ENCODE results near the gene PARD3. TPM values are rescaled to one million over a fixed set of nuclear protein-coding genes. Genes with fewer than 3 reads are reported as not detected.

Gene PARD3
- total RNA-seq, 2 donors from 2014 or later, result 41.7 to 48.8 TPM

DNA sequence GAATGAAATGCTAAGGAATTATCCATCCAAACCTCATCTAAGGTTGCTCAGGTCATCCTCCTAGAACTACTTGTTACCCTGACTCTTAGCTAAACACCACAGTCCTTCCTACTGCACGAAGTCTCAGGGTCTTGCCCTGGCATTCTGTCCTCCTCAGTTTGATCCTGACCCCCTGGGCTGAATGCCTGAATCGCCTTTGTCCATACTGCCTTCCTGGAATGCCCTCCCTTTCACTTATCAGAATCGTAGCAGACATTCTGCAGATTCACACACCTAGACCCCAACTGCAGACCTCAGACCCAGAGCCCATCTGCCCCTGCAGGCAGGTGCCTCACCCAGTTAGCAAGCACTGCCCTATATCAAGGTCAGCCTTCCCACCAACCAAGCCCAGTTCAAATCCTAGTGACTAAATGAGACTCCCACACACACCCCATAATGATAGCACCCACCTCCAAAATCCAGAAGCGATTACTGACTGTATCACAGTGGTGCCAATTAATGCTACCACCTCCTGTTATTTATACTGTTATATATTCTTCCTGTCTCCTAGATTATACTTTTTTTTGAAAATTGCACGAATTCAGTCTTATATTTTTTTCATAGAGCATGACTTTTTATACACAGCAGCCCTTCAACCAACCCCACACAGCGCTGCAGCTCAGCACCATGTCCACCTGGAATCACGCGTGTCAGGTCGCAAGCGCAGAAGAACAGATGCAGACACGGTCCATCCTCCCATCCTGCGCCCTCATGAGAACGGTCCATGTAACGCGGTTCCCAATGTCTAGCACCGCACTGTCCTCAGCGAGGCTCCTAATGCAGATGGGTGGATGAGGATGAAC lies 3.7 kb downstream of the PARD3 start:
- TF ChIP-seq, protein P1, sequence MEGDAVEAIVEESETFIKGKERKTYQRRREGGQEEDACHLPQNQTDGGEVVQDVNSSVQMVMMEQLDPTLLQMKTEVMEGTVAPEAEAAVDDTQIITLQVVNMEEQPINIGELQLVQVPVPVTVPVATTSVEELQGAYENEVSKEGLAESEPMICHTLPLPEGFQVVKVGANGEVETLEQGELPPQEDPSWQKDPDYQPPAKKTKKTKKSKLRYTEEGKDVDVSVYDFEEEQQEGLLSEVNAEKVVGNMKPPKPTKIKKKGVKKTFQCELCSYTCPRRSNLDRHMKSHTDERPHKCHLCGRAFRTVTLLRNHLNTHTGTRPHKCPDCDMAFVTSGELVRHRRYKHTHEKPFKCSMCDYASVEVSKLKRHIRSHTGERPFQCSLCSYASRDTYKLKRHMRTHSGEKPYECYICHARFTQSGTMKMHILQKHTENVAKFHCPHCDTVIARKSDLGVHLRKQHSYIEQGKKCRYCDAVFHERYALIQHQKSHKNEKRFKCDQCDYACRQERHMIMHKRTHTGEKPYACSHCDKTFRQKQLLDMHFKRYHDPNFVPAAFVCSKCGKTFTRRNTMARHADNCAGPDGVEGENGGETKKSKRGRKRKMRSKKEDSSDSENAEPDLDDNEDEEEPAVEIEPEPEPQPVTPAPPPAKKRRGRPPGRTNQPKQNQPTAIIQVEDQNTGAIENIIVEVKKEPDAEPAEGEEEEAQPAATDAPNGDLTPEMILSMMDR (IDR thresholded peaks at IDR 0.05), result no peak
- no peak overlapping the region for H3K4me3 ChIP-seq
- no peak for DNase-seq
- no peak overlapping the region for H3K9ac ChIP-seq (ENCODE audit: low read depth in 2 of 2, low read length in 2 of 2)
- peaks cover 4% of the 10 kb centered on the region for H3K4me1 ChIP-seq
- no peak overlapping the region for H3K27ac ChIP-seq
- no peaks in the 10 kb centered on the region for H3K9me3 ChIP-seq
- H3K36me3 ChIP-seq, result no peaks in the 10 kb centered on the region
- intact Hi-C loops (cut with DNase I), result loop anchor here (10.0 kb wide), 1 partner anchor 87 kb away; no protein-coding TSS in a partner anchor
- no peaks in the 10 kb centered on the region for H3K27me3 ChIP-seq

DNA sequence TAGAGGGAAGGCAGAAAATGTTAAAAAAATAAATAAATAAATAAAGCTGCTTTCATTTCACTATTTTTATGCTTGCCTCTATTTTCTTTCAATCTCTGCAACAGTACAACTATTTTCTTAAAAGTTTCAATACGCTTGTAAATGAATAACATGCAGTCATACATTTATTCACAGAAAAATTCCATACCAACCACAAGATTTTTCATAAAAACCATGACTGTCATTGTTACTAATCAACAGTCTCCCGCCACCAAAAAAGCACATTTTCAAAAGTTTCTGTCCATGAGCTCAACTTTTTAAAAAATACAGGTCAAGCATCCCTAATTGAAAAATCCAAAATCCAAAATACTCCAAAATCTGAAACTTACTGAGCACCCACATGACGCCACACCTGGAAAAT lies 5.3 kb downstream of the PARD3 start:
- Histone ChIP-seq H3K4me1 (no peaks in the 10 kb centered on the region), H3K4me3 (no peak overlapping the region), H3K9ac (ENCODE audit: low read depth in 2 of 2, low read length in 2 of 2) (no peak overlapping the region), H3K36me3 (no peaks in the 10 kb centered on the region), H3K27me3 (no peaks in the 10 kb centered on the region), H3K27ac (no peak overlapping the region), H3K9me3 (no peaks in the 10 kb centered on the region)
- no peak for DNase-seq
- intact Hi-C loops (cut with DNase I), result loop anchor here (10.0 kb wide), 1 partner anchor 85 kb away; no protein-coding TSS in a partner anchor
- TF ChIP-seq, protein P1 (IDR thresholded peaks at IDR 0.05), result no peak

DNA sequence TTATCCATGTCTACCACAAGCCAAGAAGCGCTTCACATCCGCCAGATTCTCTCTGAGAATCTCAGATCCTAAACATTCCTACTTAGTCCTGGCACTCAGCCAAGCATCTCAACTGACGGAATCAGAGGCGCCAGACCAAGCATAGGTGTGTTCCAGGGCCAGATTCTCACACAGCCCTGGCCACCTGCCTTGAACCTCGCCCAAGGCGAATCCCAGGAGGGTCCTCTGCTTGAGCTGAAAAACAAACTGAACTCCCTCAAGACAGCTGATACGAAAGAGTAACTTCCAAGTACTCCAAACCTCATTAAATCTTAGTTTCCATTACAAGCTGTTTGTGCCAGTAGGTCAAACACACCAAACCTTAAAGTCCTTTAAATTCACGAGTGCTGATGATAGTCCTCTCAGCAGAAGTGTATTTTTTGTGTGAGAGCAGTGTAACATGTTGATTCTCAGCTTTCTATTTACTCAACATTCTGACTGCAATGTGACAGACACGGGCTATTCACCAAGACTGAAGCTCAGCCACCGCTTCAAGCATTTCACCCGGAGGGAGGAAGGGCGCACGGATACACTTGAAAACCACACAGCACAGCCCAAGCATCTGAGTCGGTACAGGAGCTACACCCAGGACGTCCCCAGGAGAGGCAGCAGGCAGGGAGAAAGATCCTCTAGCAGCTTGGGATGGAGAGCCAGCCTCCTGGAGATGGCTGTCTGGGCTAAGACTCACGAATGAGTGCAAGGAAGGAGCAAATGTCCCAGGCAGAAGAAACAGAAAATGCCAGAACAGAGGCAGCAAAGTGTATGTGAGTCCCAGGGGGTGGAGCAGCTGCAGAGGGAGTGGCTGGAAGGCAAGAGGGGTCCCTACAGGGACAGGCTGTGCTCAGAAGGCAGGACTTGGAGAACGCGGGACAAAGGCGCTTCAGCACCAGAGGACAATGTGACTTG lies 6.0 kb downstream of the PARD3 start:
- no peaks in the 10 kb centered on the region for H3K27me3 ChIP-seq
- no peak overlapping the region for H3K4me3 ChIP-seq
- no peak overlapping the region for H3K9ac ChIP-seq (ENCODE audit: low read depth in 2 of 2, low read length in 2 of 2)
- TF ChIP-seq, protein P1 (IDR thresholded peaks at IDR 0.05), result no peak
- H3K9me3 ChIP-seq, result no peaks in the 10 kb centered on the region
- no peak overlapping the region for H3K27ac ChIP-seq
- H3K36me3 ChIP-seq, result no peaks in the 10 kb centered on the region
- no peaks in the 10 kb centered on the region for H3K4me1 ChIP-seq
- DNase-seq, result peak; percentile 38
- intact Hi-C loops (cut with DNase I), result no loop called here

DNA sequence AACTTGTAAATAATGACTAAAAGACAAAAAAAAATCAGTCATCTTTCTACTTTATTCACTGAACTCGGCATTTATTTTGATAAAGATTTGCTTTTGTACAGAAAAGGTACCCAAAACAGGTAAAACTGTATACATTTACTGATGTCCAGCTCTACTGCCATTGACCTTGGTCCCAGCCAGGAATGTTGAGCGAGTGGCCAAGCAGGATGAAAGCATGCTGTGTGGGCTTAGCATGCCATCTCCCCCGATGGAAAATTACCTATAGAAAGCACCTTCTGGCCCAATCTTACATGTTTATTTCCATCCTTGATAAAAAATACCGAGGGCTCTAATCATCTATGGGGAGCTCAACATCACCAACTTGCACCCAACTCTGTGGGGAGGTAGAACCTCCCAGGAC lies 6.8 kb downstream of the PARD3 start:
- Histone ChIP-seq H3K4me3 (no peak overlapping the region), H3K9ac (ENCODE audit: low read depth in 2 of 2, low read length in 2 of 2) (no peak overlapping the region), H3K36me3 (no peaks in the 10 kb centered on the region), H3K27ac (no peak overlapping the region), H3K27me3 (no peaks in the 10 kb centered on the region), H3K4me1 (no peaks in the 10 kb centered on the region), H3K9me3 (no peaks in the 10 kb centered on the region)
- TF ChIP-seq, protein P1 (IDR thresholded peaks at IDR 0.05), result no peak
- intact Hi-C loops (cut with DNase I), result no loop called here
- DNase-seq, result no peak

DNA sequence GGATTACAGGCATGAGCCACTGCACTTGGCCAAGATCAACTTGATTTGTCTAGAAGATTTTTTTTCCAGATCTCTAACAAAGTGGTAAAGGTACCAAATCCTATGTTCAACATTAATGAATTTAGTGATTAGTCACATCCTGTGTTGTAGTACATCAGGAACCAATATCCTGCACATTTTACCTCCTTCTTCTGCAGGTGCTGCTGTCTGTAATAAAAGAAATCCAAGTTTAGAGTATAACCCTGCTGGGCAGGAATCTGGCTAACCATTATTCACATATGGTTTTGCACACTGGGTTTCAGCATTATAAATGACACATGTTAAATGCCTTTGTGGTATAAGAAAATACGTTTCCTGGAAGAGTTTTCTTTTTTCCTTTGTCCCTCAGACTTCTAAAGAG lies 10.8 kb downstream of the PARD3 start:
- intact Hi-C loops (cut with DNase I), result no loop called here
- Histone ChIP-seq H3K27me3 (no peaks in the 10 kb centered on the region), H3K36me3 (no peaks in the 10 kb centered on the region), H3K27ac (no peak overlapping the region), H3K9ac (ENCODE audit: low read depth in 2 of 2, low read length in 2 of 2) (no peak overlapping the region), H3K4me3 (no peak overlapping the region), H3K9me3 (no peaks in the 10 kb centered on the region), H3K4me1 (peaks cover 8% of the 10 kb centered on the region)
- DNase-seq, result no peak
- TF ChIP-seq, protein P1 (IDR thresholded peaks at IDR 0.05), result no peak

Measured in colonic mucosa (tissue), 4 donors.